GM19324 (cell line): ENCODE measurements around the gene SIGLEC6.

Source experiments
- ATAC-seq: cut with Tn5 transposase; IDR thresholded peaks from one replicate; pipeline ENCODE4 v1.9.1; 2021; ENCODE audit warnings: mild to moderate bottlenecking, moderate library complexity; ENCODE audit not compliant: unreplicated experiment, low FRiP score

The SIGLEC6 gene

GRCh38 chr19:51531349-51532315, at the start of gene SIGLEC6:
Gene SIGLEC6 (minus strand): TSS chr19:51531670. CDS start chr19:51531648, 22 bp downstream.
- ATAC-seq: peak; percentile 59

GRCh38 chr19:51576850-51577249, 45.4 kb upstream of the SIGLEC6 start:
- no peak for ATAC-seq

GRCh38 chr19:51573331-51573730, 41.9 kb upstream of the SIGLEC6 start:
- ATAC-seq: no peak

- no peak for ATAC-seq
These were observed 41.4 kb upstream of the SIGLEC6 start for GRCh38 chr19:51572908-51573307.

- ATAC-seq: no peak
These were observed 40.9 kb upstream of the SIGLEC6 start for GRCh38 chr19:51572410-51572809.

- no peak for ATAC-seq
These were observed 40.1 kb upstream of the SIGLEC6 start for GRCh38 chr19:51571599-51571998.

- peak; percentile 92 for ATAC-seq
These were observed 39.6 kb upstream of the SIGLEC6 start, which contains the start of gene ZNF175 for GRCh38 chr19:51570962-51571575. Gene ZNF175 (plus strand): TSS chr19:51571283. CDS start chr19:51573330, 2,047 bp downstream.

GRCh38 chr19:51568456-51568855, 37.0 kb upstream of the SIGLEC6 start:
- no peak for ATAC-seq

- ATAC-seq: no peak
These were observed 36.1 kb upstream of the SIGLEC6 start for GRCh38 chr19:51567583-51567982.

GRCh38 chr19:51566489-51567100, 35.1 kb upstream of the SIGLEC6 start:
- no peak for ATAC-seq

- no peak for ATAC-seq
These were observed 34.1 kb upstream of the SIGLEC6 start for GRCh38 chr19:51565583-51565982.

- no peak for ATAC-seq
These were observed 33.3 kb upstream of the SIGLEC6 start for GRCh38 chr19:51564791-51565190.

- ATAC-seq: no peak
These were observed 28.9 kb upstream of the SIGLEC6 start for GRCh38 chr19:51560339-51560738.

GRCh38 chr19:51559240-51559639, 27.8 kb upstream of the SIGLEC6 start:
- ATAC-seq: no peak

GRCh38 chr19:51552996-51553725, 21.7 kb upstream of the SIGLEC6 start:
- no peak for ATAC-seq

GRCh38 chr19:51552608-51552995, 21.1 kb upstream of the SIGLEC6 start:
- no peak for ATAC-seq

- ATAC-seq: no peak
These were observed 20.4 kb upstream of the SIGLEC6 start for GRCh38 chr19:51551673-51552432.

- no peak for ATAC-seq
These were observed 19.6 kb upstream of the SIGLEC6 start for GRCh38 chr19:51550848-51551672.
